GM19397 (cell line): ENCODE measurements around the gene NRXN3.

Experiments used
- ATAC-seq: cut with Tn5 transposase; IDR thresholded peaks from one replicate; pipeline ENCODE4 v1.9.1; 2021; ENCODE audit warnings: mild to moderate bottlenecking, moderate library complexity; ENCODE audit not compliant: unreplicated experiment

Gene NRXN3

DNA sequence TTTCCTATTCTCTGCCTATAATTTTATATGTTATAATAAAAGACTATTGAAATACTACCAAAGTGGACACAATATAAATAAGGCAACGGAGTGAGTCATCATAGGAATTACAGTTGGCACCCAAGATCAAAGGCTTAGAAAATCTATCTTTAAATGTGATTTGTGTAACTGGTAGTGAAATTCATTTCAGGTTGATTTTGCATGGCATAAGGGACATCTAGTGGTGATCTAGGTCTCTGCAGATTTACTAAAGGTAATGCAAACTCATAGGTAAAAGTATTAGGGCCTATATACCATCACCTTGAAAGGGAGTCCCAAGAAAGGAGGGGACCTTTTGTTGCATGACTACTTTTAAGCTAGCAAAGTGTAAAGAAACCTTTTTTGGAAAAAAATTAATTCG lies 527.2 kb downstream of the NRXN3 start:
- no peak for ATAC-seq

DNA sequence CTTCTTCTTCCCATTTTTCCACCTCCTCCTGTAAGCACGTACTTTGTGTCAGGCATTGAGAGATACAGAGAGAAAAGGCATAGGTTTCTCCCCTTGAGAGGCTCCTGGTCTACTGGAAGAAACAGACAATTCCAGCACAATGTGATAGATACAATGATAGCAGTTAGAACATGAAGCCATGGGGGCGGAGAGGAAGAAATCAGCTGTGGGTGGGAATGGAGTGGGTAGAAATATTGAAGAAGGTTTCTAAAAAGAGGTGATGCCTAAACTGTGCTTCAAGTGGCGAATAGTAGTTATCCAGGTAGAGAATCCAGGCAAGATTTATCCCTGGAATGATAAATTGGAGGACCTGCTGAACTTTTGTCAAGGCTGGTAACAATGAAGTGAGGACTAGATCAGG lies 528.8 kb downstream of the NRXN3 start:
- no peak for ATAC-seq

- ATAC-seq = no peak
Measured at GRCh38 chr14:78700236-78700635, 530.1 kb downstream of the NRXN3 start.

- ATAC-seq = no peak
Measured at GRCh38 chr14:78701246-78701645, 531.1 kb downstream of the NRXN3 start.

DNA sequence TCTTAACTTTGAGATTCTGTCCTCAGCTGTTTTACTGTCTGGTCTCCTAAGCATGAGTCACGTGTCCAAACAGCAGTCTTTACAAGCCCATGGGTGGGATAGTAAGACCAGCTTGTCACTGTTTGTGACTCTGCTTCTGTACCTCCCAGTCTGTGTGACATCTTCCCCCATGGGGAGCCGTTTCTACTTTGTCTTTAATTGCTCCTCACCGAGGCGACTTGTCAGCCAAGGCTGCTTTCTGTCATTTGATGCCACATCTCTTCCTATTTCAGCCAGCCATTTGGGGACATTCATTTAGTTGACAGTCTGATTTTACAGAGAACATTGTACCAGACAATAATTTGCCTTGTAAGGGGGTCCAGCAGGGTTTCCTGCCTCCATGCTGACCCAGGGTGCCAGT lies 534.8 kb downstream of the NRXN3 start:
- no peak for ATAC-seq

DNA sequence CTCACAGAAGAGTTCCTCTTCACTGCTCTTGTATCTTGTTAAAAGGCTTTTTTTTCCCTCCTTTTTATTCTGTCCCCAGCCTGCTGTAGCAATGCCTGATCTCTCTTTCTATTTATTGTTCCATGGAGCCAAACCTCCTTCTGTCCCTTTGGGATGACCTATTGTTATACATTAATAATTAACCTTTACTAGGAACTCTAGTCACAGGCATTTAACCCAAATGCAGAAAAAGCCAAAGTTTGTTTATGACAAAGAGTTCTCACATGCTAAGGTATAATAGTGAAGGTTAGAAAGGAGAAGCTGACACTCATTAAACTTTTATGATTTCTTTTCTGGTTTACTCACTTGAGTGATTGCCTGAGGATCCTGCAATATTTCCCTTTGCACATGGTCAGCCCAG lies 535.8 kb downstream of the NRXN3 start:
- no peak for ATAC-seq

DNA sequence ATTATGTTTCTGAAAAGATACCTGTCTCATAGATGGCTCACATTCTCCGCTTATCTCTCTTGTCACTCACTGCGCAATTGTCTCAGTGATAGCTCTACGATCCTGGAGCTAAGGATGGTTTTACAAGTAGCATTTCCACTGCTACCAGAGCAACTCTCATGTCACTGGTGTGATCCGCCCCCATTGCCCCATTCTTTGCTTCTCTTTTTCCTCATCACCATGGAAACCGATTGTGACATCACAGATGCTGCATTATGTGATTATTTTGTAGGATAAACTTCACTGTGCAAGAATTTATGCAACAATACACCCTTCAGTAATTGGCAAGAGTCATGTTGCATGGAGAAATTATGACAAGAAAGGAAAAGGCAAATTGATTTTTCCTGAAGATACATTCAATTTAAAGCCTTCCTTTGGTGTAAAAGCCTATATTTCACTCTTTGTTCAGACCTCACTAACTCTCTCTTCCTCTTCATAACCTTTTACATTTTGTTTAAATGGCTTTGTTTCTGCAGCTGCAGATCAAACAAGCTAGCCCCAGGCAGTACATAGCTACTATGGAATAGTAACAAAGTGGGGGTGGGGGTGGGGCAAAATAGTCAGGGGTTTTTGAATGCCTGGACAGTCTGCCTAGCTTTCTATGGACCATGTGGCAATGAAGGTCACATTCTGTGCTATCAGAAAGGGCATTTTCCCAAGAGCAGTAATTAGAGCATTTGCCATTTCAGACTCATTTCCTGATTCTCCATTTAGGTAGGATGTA lies 539.8 kb downstream of the NRXN3 start:
- ATAC-seq = no peak

DNA sequence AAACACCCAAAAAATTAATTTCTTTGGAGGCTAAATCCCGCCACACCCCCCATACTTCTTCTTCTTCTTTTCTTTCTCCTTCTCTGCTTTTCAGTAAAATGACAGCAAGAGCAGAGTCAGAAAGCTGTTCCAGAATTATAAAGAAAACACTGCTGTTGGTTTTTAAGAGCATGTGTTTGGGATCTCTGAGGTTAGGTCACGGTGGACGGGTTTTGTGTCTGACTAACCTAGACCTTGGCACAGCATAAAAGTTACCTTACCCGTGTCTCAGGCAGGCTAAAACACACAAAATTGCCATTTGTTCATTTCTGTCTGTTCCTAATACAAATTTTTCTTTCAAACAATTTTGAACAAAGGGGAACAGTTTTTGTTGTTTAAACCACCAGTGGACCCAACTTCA lies 540.8 kb downstream of the NRXN3 start:
- no peak for ATAC-seq

DNA sequence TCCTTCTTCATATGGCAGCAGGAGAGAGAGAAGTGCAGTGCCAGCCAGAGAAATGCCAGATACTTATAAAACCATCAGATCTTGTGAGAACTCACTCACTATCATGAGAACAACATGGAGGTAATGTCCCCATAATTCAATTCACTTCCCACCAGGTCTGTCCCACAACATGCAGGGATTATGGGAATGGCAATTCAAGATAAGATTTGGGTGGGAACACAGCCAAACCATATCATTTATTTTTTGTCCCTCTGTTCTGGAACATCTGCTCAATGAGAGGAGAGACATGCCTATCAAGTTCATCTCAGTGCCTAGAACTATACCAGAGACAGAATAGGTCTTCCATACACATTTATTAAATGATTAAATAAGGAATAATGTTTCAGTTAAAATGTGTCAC lies 543.5 kb downstream of the NRXN3 start:
- ATAC-seq = no peak

DNA sequence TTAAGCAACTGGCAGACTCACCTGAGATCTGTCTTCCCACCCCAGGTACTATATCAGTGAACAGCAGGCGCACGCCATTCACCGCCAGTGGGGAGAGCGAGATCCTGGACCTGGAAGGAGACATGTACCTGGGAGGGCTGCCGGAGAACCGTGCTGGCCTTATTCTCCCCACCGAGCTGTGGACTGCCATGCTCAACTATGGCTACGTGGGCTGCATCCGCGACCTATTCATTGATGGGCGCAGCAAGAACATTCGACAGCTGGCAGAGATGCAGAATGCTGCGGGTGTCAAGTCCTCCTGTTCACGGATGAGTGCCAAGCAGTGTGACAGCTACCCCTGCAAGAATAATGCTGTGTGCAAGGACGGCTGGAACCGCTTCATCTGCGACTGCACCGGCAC lies 544.5 kb downstream of the NRXN3 start:
- ATAC-seq = no peak

DNA sequence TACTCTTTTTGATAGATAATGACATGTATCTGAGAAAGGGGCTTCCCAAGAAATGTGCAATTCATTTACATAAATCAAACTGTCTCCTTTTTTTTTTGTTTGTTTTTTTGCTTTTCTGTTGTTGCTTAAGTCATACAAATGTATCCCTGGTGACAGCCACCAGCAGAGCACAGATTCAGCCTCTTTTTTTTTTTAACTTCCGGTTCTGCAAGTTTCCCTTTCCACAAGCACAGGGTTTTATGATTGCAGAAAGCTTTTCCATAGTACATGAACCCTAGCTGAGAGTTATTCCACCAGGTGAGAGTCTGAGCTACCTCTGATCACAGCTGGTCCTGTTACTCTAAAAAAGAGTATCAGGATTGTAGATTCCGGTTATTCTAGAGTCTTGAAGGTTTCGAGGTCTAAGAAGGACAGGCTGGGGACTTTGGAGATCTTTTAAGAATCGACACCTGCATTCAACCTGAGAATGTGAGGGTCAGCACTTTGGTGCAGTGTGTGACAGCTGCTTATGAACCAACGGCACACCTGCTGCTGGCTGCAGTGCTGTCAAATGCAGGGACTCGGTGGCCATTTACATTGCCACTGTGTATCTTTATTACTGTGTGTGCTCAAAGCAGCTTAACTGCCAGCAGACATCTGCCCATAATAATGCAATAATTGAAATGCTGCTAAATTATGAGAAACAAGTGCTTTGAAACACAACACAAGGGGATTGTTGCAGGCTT lies 551.7 kb downstream of the NRXN3 start:
- ATAC-seq = no peak

DNA sequence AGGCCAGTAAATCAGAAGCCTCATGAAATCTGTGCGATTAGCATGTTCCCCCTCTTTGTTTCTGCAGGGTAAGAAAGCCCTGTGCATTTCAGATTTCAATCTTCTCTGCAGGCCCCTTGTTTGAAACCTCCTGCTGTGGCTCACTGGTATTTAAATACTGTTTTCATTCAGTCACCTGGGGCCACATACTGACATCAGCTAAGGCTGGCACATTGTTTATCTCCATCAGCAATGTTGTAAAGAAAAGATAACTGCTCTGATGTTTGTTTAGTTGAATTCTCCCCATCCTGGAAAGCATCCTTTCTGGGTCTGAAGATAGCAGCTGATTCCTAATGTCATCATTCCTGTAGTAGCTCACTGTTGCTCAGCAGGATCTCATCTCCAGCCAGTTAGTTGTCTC lies 554.9 kb downstream of the NRXN3 start:
- no peak for ATAC-seq

- ATAC-seq = no peak
Measured at GRCh38 chr14:78737116-78737515, 566.9 kb downstream of the NRXN3 start.

GRCh38 chr14:78737601-78738000 lies 567.4 kb downstream of the NRXN3 start:
- ATAC-seq = no peak

GRCh38 chr14:78746086-78746595 lies 576.0 kb downstream of the NRXN3 start:
- ATAC-seq = no peak

DNA sequence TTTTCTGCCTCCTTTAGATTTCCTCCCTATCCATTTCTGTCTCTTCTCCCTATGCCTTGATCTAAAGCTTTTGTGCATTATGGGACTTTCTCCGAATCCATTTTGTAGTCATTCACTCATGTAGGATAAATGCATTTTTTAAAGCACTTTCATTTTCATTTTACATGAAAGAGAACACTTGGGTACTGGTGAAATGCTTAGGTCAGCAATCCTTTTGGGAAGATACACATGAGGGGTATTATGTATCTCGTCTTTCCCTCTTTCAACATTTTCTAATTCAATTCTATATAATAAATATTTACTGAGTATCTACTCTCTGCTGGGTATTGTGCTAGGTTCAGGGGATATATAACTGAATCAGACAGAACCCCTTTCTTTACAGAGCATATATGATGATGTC lies 577.6 kb downstream of the NRXN3 start:
- no peak for ATAC-seq

GRCh38 chr14:78752518-78753188 lies 582.5 kb downstream of the NRXN3 start:
- ATAC-seq = no peak

DNA sequence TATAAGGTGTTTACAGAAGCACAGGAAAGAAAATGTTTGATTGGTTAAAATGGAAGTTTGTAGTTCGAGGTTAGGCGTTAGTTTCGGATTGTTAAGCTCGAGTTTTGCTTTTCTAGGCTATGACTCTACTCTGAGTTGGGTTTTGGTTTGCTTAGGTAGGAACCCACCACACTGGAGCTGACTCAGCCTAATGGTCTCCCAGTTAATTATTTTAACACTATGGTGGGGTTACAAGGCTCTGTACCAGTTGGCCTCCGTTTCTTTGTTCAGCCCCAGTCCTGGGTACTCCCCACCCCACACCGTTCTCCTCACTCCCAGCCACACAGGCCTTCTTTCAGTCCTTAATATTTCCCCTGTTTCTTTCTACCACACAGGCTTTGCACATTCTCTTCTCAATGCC lies 583.9 kb downstream of the NRXN3 start:
- no peak for ATAC-seq

GRCh38 chr14:78758333-78758732 lies 588.2 kb downstream of the NRXN3 start:
- ATAC-seq = no peak

GRCh38 chr14:78762331-78762730 lies 592.2 kb downstream of the NRXN3 start:
- ATAC-seq = no peak

DNA sequence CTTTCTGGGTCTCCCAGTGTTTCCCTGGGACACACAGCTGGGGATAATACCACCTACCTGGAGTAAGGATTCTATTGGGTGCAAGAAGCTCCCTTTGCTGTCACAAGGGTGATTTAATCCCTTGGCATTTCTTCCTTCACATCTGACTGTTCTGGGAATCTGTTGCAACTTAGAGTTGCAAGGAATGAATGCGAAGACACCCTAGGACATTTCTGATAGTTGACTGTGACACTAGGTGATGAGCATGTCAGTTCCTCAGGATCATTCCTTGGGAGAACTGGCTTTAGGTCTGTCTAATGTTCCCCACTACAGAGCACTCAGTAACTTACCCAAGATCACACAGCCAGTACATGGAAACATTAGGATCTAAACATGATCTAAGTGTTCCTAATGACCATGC lies 593.6 kb downstream of the NRXN3 start:
- ATAC-seq = no peak

- ATAC-seq = no peak
Measured at GRCh38 chr14:78764240-78764639, 594.1 kb downstream of the NRXN3 start.
